AG09319 (cell line): Measurements from ENCODE around the gene SSR3.

Source experiments
- DNase-seq: peaks from one replicate; pipeline ENCODE4 v3.0.0-alpha.2; 2010; ENCODE audit warnings: low read depth; ENCODE audit errors: extremely low read depth
- CTCF ChIP-seq: IDR thresholded peaks from 2 replicates; pipeline ENCODE4 v1.5.1; 2011; ENCODE audit warnings: low read depth, mild to moderate bottlenecking, inconsistent platforms, low read length, moderate library complexity

Gene SSR3

DNA sequence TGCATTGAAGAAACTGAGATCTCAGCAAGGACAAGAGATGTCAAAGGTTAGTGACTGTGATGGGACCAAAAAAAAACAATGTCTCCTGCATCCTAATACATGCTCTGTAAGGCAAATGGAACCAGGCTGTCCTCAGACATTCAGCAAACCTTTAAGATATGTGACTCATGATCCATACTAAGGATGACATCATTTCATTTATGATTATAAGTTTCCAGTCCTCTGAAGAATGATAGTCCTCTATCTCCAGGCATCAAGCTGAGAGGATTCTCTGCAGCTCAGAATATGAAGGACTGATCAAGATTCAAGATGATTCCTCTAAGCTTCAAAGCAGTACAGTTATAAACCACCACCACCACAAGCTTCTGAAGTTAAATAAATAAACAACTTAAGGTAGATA lies 47.6 kb downstream of the SSR3 start:
- DNase-seq: no peak
- no peak for TF ChIP-seq CTCF

DNA sequence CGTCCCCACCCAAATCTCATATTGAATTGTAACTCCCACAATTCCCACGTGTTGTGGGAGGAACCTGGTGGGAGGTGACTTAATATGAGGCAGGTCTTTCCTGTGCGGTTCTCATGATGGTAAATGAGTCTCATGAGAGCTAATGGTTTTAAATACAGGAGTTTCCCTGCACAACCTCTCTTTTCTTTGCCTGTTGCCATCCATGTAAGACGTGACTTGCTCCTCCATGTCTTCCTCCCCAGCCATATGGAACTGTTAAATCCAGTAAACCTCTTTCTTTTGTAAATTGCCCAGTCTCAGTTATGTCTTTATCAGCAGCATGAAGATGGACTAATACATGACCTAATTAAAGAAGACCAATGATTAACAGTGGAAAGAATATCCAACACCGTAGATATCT lies 56.6 kb downstream of the SSR3 start:
- TF ChIP-seq CTCF: no peak
- DNase-seq: no peak

DNA sequence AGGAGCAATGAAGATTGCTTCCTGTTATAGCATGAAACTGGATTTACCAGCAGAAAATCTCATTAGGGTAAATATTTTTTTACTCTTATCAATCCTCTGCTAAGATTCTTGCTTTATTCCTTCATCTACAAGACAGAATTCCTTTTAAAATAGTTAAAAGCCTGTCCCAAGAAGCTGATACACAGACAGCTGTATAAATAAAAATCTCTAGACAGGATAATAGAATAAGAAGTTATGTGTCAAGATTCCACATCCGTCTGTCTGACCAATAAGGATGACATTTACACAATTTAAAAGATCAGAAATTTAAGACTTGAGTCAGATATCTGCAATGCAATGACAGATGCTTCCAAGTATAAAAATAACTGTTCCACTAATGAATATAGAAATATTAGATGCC lies 57.6 kb downstream of the SSR3 start:
- DNase-seq: no peak
- no peak for TF ChIP-seq CTCF

DNA sequence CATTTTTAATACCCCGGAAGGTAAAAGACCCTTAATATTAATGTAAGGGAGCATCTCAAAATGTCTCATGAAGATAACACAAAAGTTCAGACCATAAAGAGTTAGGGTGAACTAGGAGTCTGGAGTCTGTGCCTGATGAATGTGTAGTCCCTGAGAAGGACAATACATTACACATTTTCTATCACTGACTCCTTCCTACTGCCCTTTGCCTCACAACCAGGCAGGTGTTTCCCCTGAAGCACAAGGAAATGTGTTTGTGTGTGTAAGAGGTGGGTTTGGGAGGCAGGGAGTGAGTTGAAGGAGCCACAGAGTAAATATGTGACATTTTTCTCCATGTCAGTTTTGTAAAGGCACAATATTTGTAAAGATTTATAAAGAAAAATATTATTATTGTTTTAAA lies 59.1 kb downstream of the SSR3 start:
- no peak for TF ChIP-seq CTCF
- DNase-seq: no peak

DNA sequence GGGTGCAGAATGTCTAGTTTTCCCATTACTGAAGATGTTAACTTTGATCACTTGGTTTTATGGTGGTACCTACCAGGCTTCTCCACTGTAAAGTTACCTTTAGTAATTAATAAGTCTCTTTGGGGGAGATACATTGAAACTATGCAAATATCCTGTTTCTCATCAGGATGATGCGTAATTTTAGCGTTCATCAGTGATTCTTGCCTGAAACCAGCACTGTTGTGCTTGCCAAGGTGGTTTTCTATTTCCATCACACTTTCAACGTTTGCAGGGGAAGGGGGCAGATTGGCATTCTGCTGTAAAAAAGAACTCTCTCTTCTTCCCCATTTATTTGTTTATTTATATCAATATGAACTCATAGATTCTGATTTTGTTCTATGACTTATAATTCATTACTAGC lies 61.0 kb downstream of the SSR3 start:
- no peak for DNase-seq

DNA sequence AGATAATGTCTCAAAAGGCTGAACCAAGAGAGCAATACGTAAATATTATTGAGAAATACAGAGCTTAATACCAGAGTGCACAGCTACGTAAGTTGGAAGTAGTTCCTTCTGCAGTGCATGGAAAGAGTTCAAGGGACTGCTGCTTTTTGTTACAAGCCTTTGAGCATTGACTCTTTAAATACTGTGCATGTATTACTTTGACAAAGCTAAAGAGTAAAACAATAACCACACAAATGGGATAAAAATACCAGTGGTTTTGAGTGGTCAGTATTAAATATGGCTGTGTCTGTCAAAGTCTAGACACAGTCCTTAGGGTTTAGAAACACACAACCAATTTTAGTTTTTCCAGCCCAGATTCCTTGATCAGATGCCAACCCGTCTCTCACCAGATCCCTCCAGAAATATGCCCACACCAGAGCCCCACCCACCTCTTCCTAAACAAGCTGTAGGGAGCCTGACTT lies 62.1 kb downstream of the SSR3 start:
- no peak for TF ChIP-seq CTCF
- no peak for DNase-seq

More for the DNA sequence above, 61.0 kb downstream of the SSR3 start:
- TF ChIP-seq CTCF: no peak

GRCh38 chr3:156491192-156491591 lies 63.7 kb downstream of the SSR3 start:
- no peak for TF ChIP-seq CTCF
- no peak for DNase-seq
